Measurements from ENCODE around the gene MYCBP2.

GRCh38 chr13:77343841-77344240, 16.9 kb upstream of the MYCBP2 start:
- TF ChIP-seq EZH2 (IDR thresholded peaks at IDR 0.05; ENCODE audit: borderline replicate concordance, low read length) (no peak), CTCF (conservative IDR thresholded peaks at IDR 0.05 in 1 of 2, IDR thresholded peaks at IDR 0.05 in 1 of 2; ENCODE audit: extremely low read depth in 1 of 2, insufficient read depth in 1 of 2, low read depth in 1 of 2, low read length in 2 of 2) (no peak)
